ENCODE results near the gene CTBP2.

Gene CTBP2

GRCh38 chr10:125206623-125207022, 46.3 kb upstream of the CTBP2 start:
- no peaks in the 10 kb centered on the region for H3K9me2 ChIP-seq (replicated peaks; ENCODE audit: insufficient read depth, low read length)
- no peak overlapping the region for H2AFZ ChIP-seq (ENCODE audit: low read length)
- DNase-seq = no peak
- H3K4me3 ChIP-seq (ENCODE audit: low read length) = no peak overlapping the region
- no peak overlapping the region for H3K9ac ChIP-seq (ENCODE audit: low read length)
- H4K20me1 ChIP-seq (ENCODE audit: insufficient read depth, low read length) = no peaks in the 10 kb centered on the region
- no peaks in the 10 kb centered on the region for H3K9me3 ChIP-seq (replicated peaks; ENCODE audit: insufficient read depth, low read length)
- no peaks in the 10 kb centered on the region for H3K4me1 ChIP-seq (ENCODE audit: low read length)
- peaks cover 24% of the 10 kb centered on the region for H3K27me3 ChIP-seq (replicated peaks; ENCODE audit: insufficient read depth, low read length)
- TF ChIP-seq EZH2phosphoT487 (IDR thresholded peaks at IDR 0.05; ENCODE audit: low read length) (no peak), CTCF (IDR thresholded peaks at IDR 0.05; ENCODE audit: low read length) (no peak)
- no peak overlapping the region for H3K27ac ChIP-seq (ENCODE audit: low read length)
- H3F3A ChIP-seq (ENCODE audit: insufficient read depth, low read length) = no peaks in the 10 kb centered on the region
- no peaks in the 10 kb centered on the region for H3K36me3 ChIP-seq (replicated peaks; ENCODE audit: insufficient read depth, low read length)
- H3K79me2 ChIP-seq (ENCODE audit: low read length) = no peaks in the 10 kb centered on the region
- H3K4me2 ChIP-seq (ENCODE audit: low read depth, low read length) = no peak overlapping the region

- Histone ChIP-seq H3K9me3 (replicated peaks; ENCODE audit: insufficient read depth, low read length) (no peaks in the 10 kb centered on the region), H3F3A (ENCODE audit: insufficient read depth, low read length) (no peaks in the 10 kb centered on the region), H3K27me3 (replicated peaks; ENCODE audit: insufficient read depth, low read length) (peaks cover 18% of the 10 kb centered on the region), H3K79me2 (ENCODE audit: low read length) (no peaks in the 10 kb centered on the region), H3K36me3 (replicated peaks; ENCODE audit: insufficient read depth, low read length) (no peaks in the 10 kb centered on the region), H3K4me2 (ENCODE audit: low read depth, low read length) (no peak overlapping the region), H3K4me1 (ENCODE audit: low read length) (no peaks in the 10 kb centered on the region), H3K4me3 (ENCODE audit: low read length) (no peak overlapping the region), H3K27ac (ENCODE audit: low read length) (no peak overlapping the region), H4K20me1 (ENCODE audit: insufficient read depth, low read length) (no peaks in the 10 kb centered on the region), H3K9ac (ENCODE audit: low read length) (no peak overlapping the region), H2AFZ (ENCODE audit: low read length) (no peak overlapping the region), H3K9me2 (replicated peaks; ENCODE audit: insufficient read depth, low read length) (no peaks in the 10 kb centered on the region)
- DNase-seq = no peak
- TF ChIP-seq EZH2phosphoT487 (IDR thresholded peaks at IDR 0.05; ENCODE audit: low read length) (no peak), EZH2 (optimal IDR thresholded peaks at IDR 0.05; ENCODE audit: low read depth, low read length) (no peak), CTCF (IDR thresholded peaks at IDR 0.05; ENCODE audit: low read length) (no peak)
Measured at GRCh38 chr10:125205431-125205830, 45.1 kb upstream of the CTBP2 start.

- H3K27ac ChIP-seq (ENCODE audit: low read length) = no peak overlapping the region
- H4K20me1 ChIP-seq (ENCODE audit: insufficient read depth, low read length) = no peaks in the 10 kb centered on the region
- no peak for DNase-seq
- no peaks in the 10 kb centered on the region for H3K36me3 ChIP-seq (replicated peaks; ENCODE audit: insufficient read depth, low read length)
- no peak for TF ChIP-seq CTCF (IDR thresholded peaks at IDR 0.05; ENCODE audit: low read length)
- TF ChIP-seq EZH2phosphoT487 (IDR thresholded peaks at IDR 0.05; ENCODE audit: low read length) = no peak
- no peak for TF ChIP-seq EZH2 (optimal IDR thresholded peaks at IDR 0.05; ENCODE audit: low read depth, low read length)
- H3K9ac ChIP-seq (ENCODE audit: low read length) = no peak overlapping the region
- H3K9me3 ChIP-seq (replicated peaks; ENCODE audit: insufficient read depth, low read length) = no peaks in the 10 kb centered on the region
- H2AFZ ChIP-seq (ENCODE audit: low read length) = no peak overlapping the region
- H3K9me2 ChIP-seq (replicated peaks; ENCODE audit: insufficient read depth, low read length) = no peaks in the 10 kb centered on the region
- no peaks in the 10 kb centered on the region for H3K4me1 ChIP-seq (ENCODE audit: low read length)
- no peaks in the 10 kb centered on the region for H3F3A ChIP-seq (ENCODE audit: insufficient read depth, low read length)
- H3K4me3 ChIP-seq (ENCODE audit: low read length) = no peak overlapping the region
- H3K79me2 ChIP-seq (ENCODE audit: low read length) = no peaks in the 10 kb centered on the region
- H3K4me2 ChIP-seq (ENCODE audit: low read depth, low read length) = no peak overlapping the region
- peaks cover 16% of the 10 kb centered on the region for H3K27me3 ChIP-seq (replicated peaks; ENCODE audit: insufficient read depth, low read length)
Measured at GRCh38 chr10:125204400-125204799, 44.0 kb upstream of the CTBP2 start.

Measured in MM.1S (cell line).